ENCODE data around the gene CHST15.

- no peak; the same call in 1 of the 2 replicates for TF ChIP-seq CTCF (conservative IDR thresholded peaks at IDR 0.05)
- TF ChIP-seq ZFX (IDR thresholded peaks at IDR 0.05), result no peak
Measured at GRCh38 chr10:124092860-124093773, at the start of gene CHST15.
